ENCODE measurements around the gene C20orf204.

Gene C20orf204

GRCh38 chr20:64035066-64035932 lies 683 bp upstream of the C20orf204 start:
- H3K4me3 Mint-ChIP-seq, result peak overlapping the region; percentile 35
- peaks cover 15% of the 10 kb centered on the region for H3K27me3 Mint-ChIP-seq
- peak; percentile 41 for DNase-seq

GRCh38 chr20:64036346-64037198 lies 590 bp downstream of the C20orf204 start:
- no peak for DNase-seq
- H3K4me3 Mint-ChIP-seq, result no peak overlapping the region
- CTCF ChIA-PET, result interaction anchor here (0.8 to 3.7 kb wide), 4 partner anchors 9 to 84 kb away, joined by 3 to 24 read pairs (median 10); partner anchors contain the start of genes PRPF6 and SAMD10
- H3K9me3 Mint-ChIP-seq, result no peaks in the 10 kb centered on the region
- H3K27me3 Mint-ChIP-seq, result peaks cover 27% of the 10 kb centered on the region
- peaks cover 26% of the 10 kb centered on the region for H3K36me3 Mint-ChIP-seq
- peaks cover 63% of the 10 kb centered on the region for H3K4me1 Mint-ChIP-seq
- H3K27ac Mint-ChIP-seq, result peak overlapping the region; percentile 69

More at GRCh38 chr20:64035066-64035932, 683 bp upstream of the C20orf204 start:
- peaks cover 30% of the 10 kb centered on the region for H3K36me3 Mint-ChIP-seq
- H3K9me3 Mint-ChIP-seq, result no peaks in the 10 kb centered on the region
- peaks cover 52% of the 10 kb centered on the region for H3K4me1 Mint-ChIP-seq
- CTCF ChIA-PET, result interaction anchor here (2.3 kb wide), 1 partner anchor 55 kb away, joined by 16 read pairs; the partner anchor contains the start of genes PRPF6 and SAMD10
- peak overlapping the region; percentile 92 for H3K27ac Mint-ChIP-seq

GRCh38 chr20:64037199-64037497 lies 1.2 kb downstream of the C20orf204 start:
- Mint-ChIP-seq H3K4me1 (peaks cover 67% of the 10 kb centered on the region), H3K9me3 (no peaks in the 10 kb centered on the region), H3K36me3 (peaks cover 22% of the 10 kb centered on the region), H3K4me3 (no peak overlapping the region), H3K27ac (peak overlapping the region; percentile 60), H3K27me3 (peaks cover 33% of the 10 kb centered on the region)
- CTCF ChIA-PET, result interaction anchor here (0.8 to 3.7 kb wide), 6 partner anchors 10 to 83 kb away, joined by 3 to 24 read pairs (median 10); partner anchors contain the start of genes PRPF6 and SAMD10
- DNase-seq, result no peak

- no peaks in the 10 kb centered on the region for H3K9me3 Mint-ChIP-seq
- no peak for DNase-seq
- peak overlapping the region; percentile 67 for H3K4me3 Mint-ChIP-seq
- H3K36me3 Mint-ChIP-seq, result peaks cover 18% of the 10 kb centered on the region
- H3K27ac Mint-ChIP-seq, result peak overlapping the region; percentile 62
- H3K4me1 Mint-ChIP-seq, result peaks cover 68% of the 10 kb centered on the region
- H3K27me3 Mint-ChIP-seq, result peaks cover 35% of the 10 kb centered on the region
- CTCF ChIA-PET, result interaction anchor here (0.8 to 4.9 kb wide), 23 partner anchors 9 to 500 kb away, joined by 3 to 89 read pairs (median 6); partner anchors contain the start of genes PRPF6, PTK6, SAMD10 and SOX18
These were observed 1.7 kb downstream of the C20orf204 start for GRCh38 chr20:64037498-64038213.

- no peak for DNase-seq
- peaks cover 18% of the 10 kb centered on the region for H3K36me3 Mint-ChIP-seq
- peak overlapping the region; percentile 67 for H3K4me3 Mint-ChIP-seq
- H3K4me1 Mint-ChIP-seq, result peaks cover 68% of the 10 kb centered on the region
- CTCF ChIA-PET, result interaction anchor here (0.9 to 4.9 kb wide), 28 partner anchors 9 to 535 kb away, joined by 3 to 89 read pairs (median 5); partner anchors contain the start of genes PCMTD2, PRPF6, PTK6 and SAMD10
- H3K9me3 Mint-ChIP-seq, result no peaks in the 10 kb centered on the region
- H3K27me3 Mint-ChIP-seq, result peaks cover 39% of the 10 kb centered on the region
- H3K27ac Mint-ChIP-seq, result no peak overlapping the region
These were observed 2.2 kb downstream of the C20orf204 start for GRCh38 chr20:64038224-64038564.

GRCh38 chr20:64038565-64039292 lies 2.7 kb downstream of the C20orf204 start:
- Mint-ChIP-seq H3K27me3 (peaks cover 40% of the 10 kb centered on the region), H3K4me3 (peak overlapping the region; percentile 67), H3K4me1 (peaks cover 70% of the 10 kb centered on the region), H3K36me3 (peaks cover 16% of the 10 kb centered on the region), H3K27ac (peak overlapping the region; percentile 71), H3K9me3 (no peaks in the 10 kb centered on the region)
- peak; percentile 86 for DNase-seq
- CTCF ChIA-PET, result interaction anchor here (0.9 to 4.9 kb wide), 34 partner anchors 8 to 536 kb away, joined by 3 to 89 read pairs (median 5); partner anchors contain the start of genes PCMTD2, PRPF6, PTK6 and SAMD10

- no peak for DNase-seq
- Mint-ChIP-seq H3K9me3 (no peaks in the 10 kb centered on the region), H3K36me3 (peaks cover 10% of the 10 kb centered on the region), H3K27me3 (peaks cover 43% of the 10 kb centered on the region), H3K4me1 (peaks cover 69% of the 10 kb centered on the region), H3K4me3 (peak overlapping the region; percentile 67), H3K27ac (peak overlapping the region; percentile 45)
- CTCF ChIA-PET, result interaction anchor here (0.8 to 4.9 kb wide), 25 partner anchors 10 to 536 kb away, joined by 3 to 89 read pairs (median 6); partner anchors contain the start of genes PRPF6, PTK6, SAMD10 and SOX18
These were observed 3.5 kb downstream of the C20orf204 start for GRCh38 chr20:64039293-64040160.

GRCh38 chr20:64040231-64041039 lies 4.5 kb downstream of the C20orf204 start:
- peaks cover 52% of the 10 kb centered on the region for H3K27me3 Mint-ChIP-seq
- no peaks in the 10 kb centered on the region for H3K9me3 Mint-ChIP-seq
- H3K27ac Mint-ChIP-seq, result no peak overlapping the region
- peak overlapping the region; percentile 67 for H3K4me3 Mint-ChIP-seq
- DNase-seq, result no peak
- peaks cover 3% of the 10 kb centered on the region for H3K36me3 Mint-ChIP-seq
- H3K4me1 Mint-ChIP-seq, result peaks cover 67% of the 10 kb centered on the region
- CTCF ChIA-PET, result interaction anchor here (0.6 to 4.9 kb wide), 15 partner anchors 13 to 503 kb away, joined by 3 to 89 read pairs (median 8); partner anchors contain the start of genes PRPF6, PTK6, SAMD10 and TCEA2

- Mint-ChIP-seq H3K4me3 (peak overlapping the region; percentile 79), H3K9me3 (no peaks in the 10 kb centered on the region), H3K27me3 (peaks cover 60% of the 10 kb centered on the region), H3K4me1 (peaks cover 69% of the 10 kb centered on the region), H3K27ac (peak overlapping the region; percentile 19), H3K36me3 (peaks cover 2% of the 10 kb centered on the region)
- CTCF ChIA-PET, result interaction anchor here (0.6 to 4.9 kb wide), 6 partner anchors 12 to 129 kb away, joined by 3 to 89 read pairs (median 12); partner anchors contain the start of genes PRPF6 and SAMD10
- no peak for DNase-seq
These were observed 5.2 kb downstream of the C20orf204 start for GRCh38 chr20:64041040-64041780.

- Mint-ChIP-seq H3K27me3 (peaks cover 65% of the 10 kb centered on the region), H3K27ac (peak overlapping the region; percentile 19), H3K36me3 (peaks cover 2% of the 10 kb centered on the region), H3K9me3 (no peaks in the 10 kb centered on the region), H3K4me1 (peaks cover 67% of the 10 kb centered on the region), H3K4me3 (peak overlapping the region; percentile 79)
- no peak for DNase-seq
- CTCF ChIA-PET, result interaction anchor here (4.7 to 4.9 kb wide), 2 partner anchors 12 to 62 kb away, joined by 27 to 89 read pairs; partner anchors contain the start of genes PRPF6 and SAMD10
These were observed 5.7 kb downstream of the C20orf204 start for GRCh38 chr20:64041781-64042053.
